Measurements from ENCODE around the gene ENOX1. TPM values are rescaled to one million over a fixed set of nuclear protein-coding genes. Genes with fewer than 3 reads are reported as not detected.

ENOX1 gene
- total RNA-seq, 4 donors from 2014 or later = 0.25 to 0.52 (median 0.33) TPM

DNA sequence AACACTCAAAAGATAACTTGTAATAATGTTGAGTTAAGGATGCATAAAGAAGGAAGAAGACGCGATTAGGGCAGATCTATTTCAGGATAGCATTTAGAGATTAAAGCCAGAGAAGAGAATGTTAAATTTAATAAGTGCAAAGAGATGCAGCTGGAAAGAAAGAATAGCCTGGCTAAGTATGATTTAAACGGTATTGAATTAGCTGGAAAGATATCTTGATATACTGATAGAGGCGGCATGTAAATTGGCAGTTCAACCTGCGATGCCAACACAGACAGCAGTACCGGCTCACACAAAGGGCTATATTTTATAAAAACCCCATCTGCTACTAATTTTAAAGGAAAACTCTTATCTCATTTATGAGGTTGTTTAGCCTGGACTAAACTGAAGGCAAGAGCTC is 121.4 kb downstream of the ENOX1 start:
- Histone ChIP-seq H3K4me3 (no peak overlapping the region), H3K36me3 (no peaks in the 10 kb centered on the region), H3K9me3 (no peaks in the 10 kb centered on the region), H3K27me3 (no peaks in the 10 kb centered on the region), H3K4me1 (peaks cover 7% of the 10 kb centered on the region), H3K27ac (no peak overlapping the region)
- TF ChIP-seq EP300 (IDR thresholded peaks at IDR 0.05) (no peak), POLR2AphosphoS5 (IDR thresholded peaks at IDR 0.05) (no peak), POLR2A (IDR thresholded peaks at IDR 0.05) (no peak)
- TF ChIP-seq, protein P1, sequence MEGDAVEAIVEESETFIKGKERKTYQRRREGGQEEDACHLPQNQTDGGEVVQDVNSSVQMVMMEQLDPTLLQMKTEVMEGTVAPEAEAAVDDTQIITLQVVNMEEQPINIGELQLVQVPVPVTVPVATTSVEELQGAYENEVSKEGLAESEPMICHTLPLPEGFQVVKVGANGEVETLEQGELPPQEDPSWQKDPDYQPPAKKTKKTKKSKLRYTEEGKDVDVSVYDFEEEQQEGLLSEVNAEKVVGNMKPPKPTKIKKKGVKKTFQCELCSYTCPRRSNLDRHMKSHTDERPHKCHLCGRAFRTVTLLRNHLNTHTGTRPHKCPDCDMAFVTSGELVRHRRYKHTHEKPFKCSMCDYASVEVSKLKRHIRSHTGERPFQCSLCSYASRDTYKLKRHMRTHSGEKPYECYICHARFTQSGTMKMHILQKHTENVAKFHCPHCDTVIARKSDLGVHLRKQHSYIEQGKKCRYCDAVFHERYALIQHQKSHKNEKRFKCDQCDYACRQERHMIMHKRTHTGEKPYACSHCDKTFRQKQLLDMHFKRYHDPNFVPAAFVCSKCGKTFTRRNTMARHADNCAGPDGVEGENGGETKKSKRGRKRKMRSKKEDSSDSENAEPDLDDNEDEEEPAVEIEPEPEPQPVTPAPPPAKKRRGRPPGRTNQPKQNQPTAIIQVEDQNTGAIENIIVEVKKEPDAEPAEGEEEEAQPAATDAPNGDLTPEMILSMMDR (IDR thresholded peaks at IDR 0.05) = no peak
- 65% methylated on average over 6 of the region's 6 CpGs for WGBS
- DNase-seq (ENCODE audit: low spot score in 2 of 2) = no peak

DNA sequence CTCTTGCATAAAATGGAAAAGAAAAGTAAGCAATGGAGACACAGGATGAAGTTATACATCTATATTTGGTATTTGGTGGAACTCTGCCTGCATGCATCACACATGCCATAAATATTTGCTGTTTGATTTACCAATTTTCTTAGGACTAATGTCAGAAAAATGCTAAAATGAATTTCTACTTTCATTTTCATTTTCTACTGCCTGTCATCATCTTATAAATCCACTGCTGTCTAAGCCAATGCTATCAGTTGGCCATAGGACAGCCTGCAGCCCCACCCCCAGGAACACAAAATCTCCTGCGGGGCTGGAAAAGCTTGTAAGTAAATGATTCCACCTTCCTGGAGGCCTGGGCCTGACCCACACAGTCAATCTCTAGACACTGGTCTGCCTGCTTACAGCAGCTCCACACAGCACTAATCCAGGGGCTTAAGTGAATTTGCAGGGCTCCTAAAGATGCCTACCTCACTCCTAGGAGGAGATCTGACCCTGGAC is 122.0 kb downstream of the ENOX1 start:
- TF ChIP-seq EP300 (IDR thresholded peaks at IDR 0.05) (no peak), POLR2AphosphoS5 (IDR thresholded peaks at IDR 0.05) (no peak), POLR2A (IDR thresholded peaks at IDR 0.05) (no peak)
- TF ChIP-seq, protein P1 (IDR thresholded peaks at IDR 0.05) = no peak
- H3K27ac ChIP-seq = no peak overlapping the region
- peaks cover 7% of the 10 kb centered on the region for H3K4me1 ChIP-seq
- DNase-seq (ENCODE audit: low spot score in 2 of 2) = no peak
- no peaks in the 10 kb centered on the region for H3K27me3 ChIP-seq
- 22% methylated on average over 1 of the region's 1 CpG for WGBS
- H3K4me3 ChIP-seq = no peak overlapping the region
- H3K9me3 ChIP-seq = no peaks in the 10 kb centered on the region
- no peaks in the 10 kb centered on the region for H3K36me3 ChIP-seq

DNA sequence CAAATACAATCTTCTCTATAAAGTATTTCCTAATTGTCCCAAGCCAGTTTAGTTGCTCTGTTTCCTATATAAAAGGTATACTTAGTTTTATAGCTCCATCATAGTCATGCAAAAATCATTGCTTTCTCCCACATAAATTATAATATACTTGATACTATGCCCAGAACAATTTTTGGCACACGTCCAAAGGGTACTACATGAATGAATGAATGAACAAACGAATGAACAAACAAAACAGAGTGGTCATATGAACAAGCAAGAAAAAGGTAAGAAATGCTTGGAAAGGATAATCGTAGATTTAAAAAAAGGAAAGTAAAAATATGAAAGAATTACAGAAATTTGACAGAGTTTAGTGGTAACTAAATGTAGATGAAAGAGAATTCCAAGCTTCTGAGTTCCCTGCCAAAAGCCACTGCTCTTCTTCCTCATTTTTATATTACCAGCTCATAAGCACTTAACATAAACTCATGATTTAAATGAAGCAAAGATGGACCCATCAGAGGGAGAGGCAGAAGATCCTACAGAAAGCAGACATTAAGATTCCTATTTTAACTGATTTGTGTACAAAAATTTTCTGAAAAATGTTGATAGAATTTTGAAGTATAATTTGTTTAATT is 123.2 kb downstream of the ENOX1 start:
- 50% methylated on average over 3 of the region's 3 CpGs for WGBS
- no peaks in the 10 kb centered on the region for H3K9me3 ChIP-seq
- H3K27me3 ChIP-seq = no peaks in the 10 kb centered on the region
- H3K4me1 ChIP-seq = peaks cover 7% of the 10 kb centered on the region
- H3K36me3 ChIP-seq = no peaks in the 10 kb centered on the region
- no peak overlapping the region for H3K4me3 ChIP-seq
- no peak overlapping the region for H3K27ac ChIP-seq
- no peak for DNase-seq (ENCODE audit: low spot score in 2 of 2)
- TF ChIP-seq POLR2AphosphoS5 (IDR thresholded peaks at IDR 0.05) = no peak
- no peak for TF ChIP-seq POLR2A (IDR thresholded peaks at IDR 0.05)
- TF ChIP-seq, protein P1 (IDR thresholded peaks at IDR 0.05) = no peak
- TF ChIP-seq EP300 (IDR thresholded peaks at IDR 0.05) = no peak

DNA sequence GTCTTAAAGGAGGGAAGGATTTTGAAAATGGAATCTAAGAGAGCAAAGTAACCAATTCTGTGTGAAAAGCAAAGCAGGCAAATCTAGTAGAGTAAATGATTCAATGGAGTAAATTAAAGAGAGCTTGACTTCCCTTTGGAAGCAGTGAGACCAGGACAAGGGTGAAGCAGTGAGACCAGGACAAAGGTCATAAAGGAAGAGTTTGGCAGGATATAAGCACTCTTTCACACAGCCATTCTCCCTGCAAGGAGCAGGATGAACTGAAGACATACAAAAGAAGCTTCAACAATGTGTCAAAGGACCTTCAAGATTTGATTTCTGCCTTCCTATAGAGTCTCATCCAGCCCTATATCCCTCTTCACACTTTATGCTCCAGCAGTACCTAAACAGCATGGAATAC is 123.8 kb downstream of the ENOX1 start:
- Histone ChIP-seq H3K9me3 (no peaks in the 10 kb centered on the region), H3K36me3 (no peaks in the 10 kb centered on the region), H3K27ac (no peak overlapping the region), H3K4me1 (peaks cover 7% of the 10 kb centered on the region), H3K4me3 (no peak overlapping the region), H3K27me3 (no peaks in the 10 kb centered on the region)
- no peak for TF ChIP-seq POLR2A (IDR thresholded peaks at IDR 0.05)
- no peak for TF ChIP-seq POLR2AphosphoS5 (IDR thresholded peaks at IDR 0.05)
- TF ChIP-seq EP300 (IDR thresholded peaks at IDR 0.05) = no peak
- TF ChIP-seq, protein P1 (IDR thresholded peaks at IDR 0.05) = no peak
- no peak for DNase-seq (ENCODE audit: low spot score in 2 of 2)

DNA sequence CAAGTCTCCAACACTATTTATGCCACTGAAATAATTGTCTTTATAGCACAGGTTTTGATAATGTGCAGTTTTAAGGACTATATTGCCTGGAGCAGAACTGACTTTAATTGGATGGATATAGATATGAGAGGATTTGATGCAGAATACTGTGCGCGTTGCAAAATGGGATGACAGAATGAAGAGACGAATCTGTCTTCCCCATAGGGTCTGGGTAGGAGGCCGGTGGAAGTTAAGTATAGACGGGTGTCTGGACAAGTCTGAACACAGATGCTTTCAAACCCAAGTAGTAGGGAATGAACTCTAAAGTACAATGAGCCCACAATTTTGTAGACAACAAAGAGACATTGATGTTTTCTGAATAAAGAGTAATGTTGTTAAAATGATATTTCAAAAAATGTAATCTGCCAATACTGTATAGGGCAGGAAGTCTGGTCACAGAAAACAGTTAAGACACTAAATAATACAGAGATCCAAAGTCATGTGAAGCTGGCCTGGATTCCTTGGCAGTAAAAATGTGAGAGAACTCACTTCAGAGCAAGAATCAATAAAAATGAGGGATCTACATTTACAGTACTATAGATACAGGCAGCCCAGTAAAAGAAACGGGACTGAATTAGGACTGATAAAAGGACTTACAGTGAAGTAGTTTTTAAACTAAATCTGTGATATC is 125.5 kb downstream of the ENOX1 start:
- TF ChIP-seq EP300 (IDR thresholded peaks at IDR 0.05) (no peak), POLR2AphosphoS5 (IDR thresholded peaks at IDR 0.05) (no peak), POLR2A (IDR thresholded peaks at IDR 0.05) (no peak)
- TF ChIP-seq, protein P1 (IDR thresholded peaks at IDR 0.05) = no peak
- H3K4me3 ChIP-seq = no peak overlapping the region
- 64% methylated on average over 6 of the region's 6 CpGs for WGBS

More for the DNA sequence above, 125.5 kb downstream of the ENOX1 start:
- H3K27ac ChIP-seq = no peak overlapping the region
- H3K27me3 ChIP-seq = no peaks in the 10 kb centered on the region
- H3K9me3 ChIP-seq = no peaks in the 10 kb centered on the region
- H3K36me3 ChIP-seq = no peaks in the 10 kb centered on the region
- no peak for DNase-seq (ENCODE audit: low spot score in 2 of 2)
- H3K4me1 ChIP-seq = peaks cover 7% of the 10 kb centered on the region
